K562 (cell line): Measurements from ENCODE around the gene UPF1.

Source experiments
- POLR2A ChIP-seq: fragments of 450-650 bp; conservative IDR thresholded peaks from 2 replicates; pipeline ENCODE4 v1.6.1; 2016
- SNRNP70 ChIP-seq: fragments of 200-400 bp; formaldehyde crosslinking; optimal IDR thresholded peaks from 2 replicates; pipeline ENCODE3; 2017; ENCODE audit warnings: low read depth, low read length
- TBP ChIP-seq: optimal IDR thresholded peaks from 2 replicates; pipeline ENCODE3; 2011; ENCODE audit warnings: low read depth, low read length, improper control_type of control experiment
- TF ChIP-seq, protein P1 (sequence below): fragments of 450-650 bp; IDR thresholded peaks from 2 replicates; pipeline ENCODE4 v1.6.1; 2017; ENCODE audit warnings: mild to moderate bottlenecking, moderate library complexity

DNA sequence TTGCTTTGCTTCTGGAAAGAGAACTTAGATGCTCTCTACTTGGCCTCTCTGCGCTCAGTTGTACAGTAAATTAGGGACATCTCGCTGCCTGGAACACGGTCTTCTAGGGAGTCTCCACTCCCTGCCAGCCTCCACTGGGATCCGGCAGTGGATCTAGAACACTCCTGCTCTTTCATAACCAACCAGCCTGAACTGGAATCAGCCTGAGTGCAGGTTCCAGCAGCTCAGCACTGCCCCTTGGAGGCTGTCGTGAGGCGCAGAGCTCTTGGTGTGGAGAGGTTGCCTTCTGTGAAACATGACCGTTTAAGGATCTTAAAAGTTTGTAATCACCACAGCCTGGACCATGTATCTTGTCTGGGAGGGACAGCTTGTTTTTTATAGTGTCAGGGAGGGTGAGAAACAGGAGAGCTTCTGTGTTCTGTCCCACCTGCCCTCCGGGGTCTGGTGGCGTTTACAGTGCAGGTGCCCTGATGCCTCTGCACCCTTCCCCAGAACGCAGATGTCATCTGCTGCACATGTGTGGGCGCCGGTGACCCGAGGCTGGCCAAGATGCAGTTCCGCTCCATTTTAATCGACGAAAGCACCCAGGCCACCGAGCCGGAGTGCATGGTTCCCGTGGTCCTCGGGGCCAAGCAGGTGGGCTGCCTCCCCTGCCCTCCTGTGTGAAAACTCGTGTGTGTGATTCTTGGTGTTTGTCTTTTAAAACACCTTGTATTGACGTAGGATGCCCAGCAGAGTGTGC, 24.8 kb downstream of the UPF1 start:
- TF ChIP-seq, protein P1, sequence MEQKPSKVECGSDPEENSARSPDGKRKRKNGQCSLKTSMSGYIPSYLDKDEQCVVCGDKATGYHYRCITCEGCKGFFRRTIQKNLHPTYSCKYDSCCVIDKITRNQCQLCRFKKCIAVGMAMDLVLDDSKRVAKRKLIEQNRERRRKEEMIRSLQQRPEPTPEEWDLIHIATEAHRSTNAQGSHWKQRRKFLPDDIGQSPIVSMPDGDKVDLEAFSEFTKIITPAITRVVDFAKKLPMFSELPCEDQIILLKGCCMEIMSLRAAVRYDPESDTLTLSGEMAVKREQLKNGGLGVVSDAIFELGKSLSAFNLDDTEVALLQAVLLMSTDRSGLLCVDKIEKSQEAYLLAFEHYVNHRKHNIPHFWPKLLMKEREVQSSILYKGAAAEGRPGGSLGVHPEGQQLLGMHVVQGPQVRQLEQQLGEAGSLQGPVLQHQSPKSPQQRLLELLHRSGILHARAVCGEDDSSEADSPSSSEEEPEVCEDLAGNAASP, result no peak
- TF ChIP-seq SNRNP70, result no peak
- TF ChIP-seq POLR2A, result no peak
- TF ChIP-seq TBP, result no peak
